Tibial artery (tissue), 4 donors: ENCODE measurements around the gene CCDC80.

Source experiments
- DNase-seq, 2 donors: peaks; one replicate each; pipeline ENCODE4 v3.0.0-alpha.2; 2019
- H3K27ac ChIP-seq, 2 donors: fragments of 200-600 bp; sonication (generic) in 1 of 2; 1 replicate in 1 of 2; 2 replicates in 1 of 2; pipeline ENCODE4 v1.5.1; 2018 to 2019; ENCODE audit warnings: mild to moderate bottlenecking in 1 of 2
- H3K27me3 ChIP-seq, 2 donors: fragments of 200-600 bp; sonication (generic) in 1 of 2; one replicate each; pipeline versions ENCODE4 v1.5.1 to v1.6.0; 2016 to 2019
- H3K36me3 ChIP-seq, 3 donors: fragments of 200-600 bp; sonication (generic) in 2 of 3; one replicate each; pipeline ENCODE4 v1.5.1; 2016 to 2019; ENCODE audit warnings: mild to moderate bottlenecking in 2 of 3
- H3K4me1 ChIP-seq, 4 donors: fragments of 200-600 bp; sonication (generic) in 2 of 4; 1 replicate in 3 of 4; 2 replicates in 1 of 4; pipeline ENCODE4 v1.5.1; 2016 to 2019
- H3K4me3 ChIP-seq, 2 donors: fragments of 200-600 bp; sonication (generic) in 1 of 2; 1 replicate in 1 of 2; 2 replicates in 1 of 2; pipeline ENCODE4 v1.5.1; 2018 to 2019; ENCODE audit warnings: mild to moderate bottlenecking in 2 of 2
- H3K9me3 ChIP-seq, 3 donors: fragments of 200-600 bp; sonication (generic) in 1 of 3; one replicate each; pipeline ENCODE4 v1.5.1; 2016 to 2019
- intact Hi-C: fragments of 100-400 bp; cut with DNase I; formaldehyde crosslinking; loops from one replicate; pipeline ENCODE4 v1.15.0; 2023; ENCODE audit warnings: low total_unique reads
- TF ChIP-seq, protein P1 (sequence below), 2 experiments: fragments of 200-600 bp in 1 of 2; fragments of 450-650 bp in 1 of 2; IDR thresholded peaks; one replicate each; pipeline ENCODE4 v1.5.1; 2017 to 2019; ENCODE audit warnings: antibody characterized with exemption in 2 of 2, mild to moderate bottlenecking in 1 of 2, moderate library complexity in 1 of 2

CCDC80 gene

DNA sequence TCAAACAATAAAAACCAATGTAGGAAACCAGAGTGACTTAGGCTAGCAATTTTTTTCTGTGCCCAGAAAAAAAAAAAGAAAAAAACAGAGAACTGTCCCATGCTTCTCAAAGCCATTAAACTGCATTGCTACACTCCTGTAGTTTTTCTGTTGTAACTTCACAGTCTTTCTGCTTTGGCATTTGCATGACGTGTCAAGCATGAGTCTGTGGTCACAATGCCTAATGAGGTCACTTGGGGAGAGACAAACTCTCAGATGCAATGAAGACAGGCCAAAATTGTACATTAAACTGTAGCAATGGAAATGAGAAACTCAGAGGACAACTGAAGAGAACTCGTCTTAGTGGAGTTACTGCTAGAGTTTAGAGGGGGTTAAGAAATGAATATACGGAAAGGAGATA, 30.8 kb downstream of the CCDC80 start:
- H3K27me3 ChIP-seq = no peaks in the 10 kb centered on the region
- H3K4me1 ChIP-seq = peaks cover 0 to 4% (median 1%) of the 10 kb centered on the region in 4 donors
- no peak overlapping the region for H3K4me3 ChIP-seq
- intact Hi-C loops = no loop called here
- H3K27ac ChIP-seq = no peak overlapping the region
- H3K9me3 ChIP-seq = no peaks in the 10 kb centered on the region
- peaks cover 0 to 10% (median under 1%) of the 10 kb centered on the region in 3 donors for H3K36me3 ChIP-seq
- TF ChIP-seq, protein P1, sequence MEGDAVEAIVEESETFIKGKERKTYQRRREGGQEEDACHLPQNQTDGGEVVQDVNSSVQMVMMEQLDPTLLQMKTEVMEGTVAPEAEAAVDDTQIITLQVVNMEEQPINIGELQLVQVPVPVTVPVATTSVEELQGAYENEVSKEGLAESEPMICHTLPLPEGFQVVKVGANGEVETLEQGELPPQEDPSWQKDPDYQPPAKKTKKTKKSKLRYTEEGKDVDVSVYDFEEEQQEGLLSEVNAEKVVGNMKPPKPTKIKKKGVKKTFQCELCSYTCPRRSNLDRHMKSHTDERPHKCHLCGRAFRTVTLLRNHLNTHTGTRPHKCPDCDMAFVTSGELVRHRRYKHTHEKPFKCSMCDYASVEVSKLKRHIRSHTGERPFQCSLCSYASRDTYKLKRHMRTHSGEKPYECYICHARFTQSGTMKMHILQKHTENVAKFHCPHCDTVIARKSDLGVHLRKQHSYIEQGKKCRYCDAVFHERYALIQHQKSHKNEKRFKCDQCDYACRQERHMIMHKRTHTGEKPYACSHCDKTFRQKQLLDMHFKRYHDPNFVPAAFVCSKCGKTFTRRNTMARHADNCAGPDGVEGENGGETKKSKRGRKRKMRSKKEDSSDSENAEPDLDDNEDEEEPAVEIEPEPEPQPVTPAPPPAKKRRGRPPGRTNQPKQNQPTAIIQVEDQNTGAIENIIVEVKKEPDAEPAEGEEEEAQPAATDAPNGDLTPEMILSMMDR (IDR thresholded peaks at IDR 0.05) = no peak
- no peak for DNase-seq

- intact Hi-C loops = no loop called here
- H3K36me3 ChIP-seq = peaks cover 0 to 5% (median 0%) of the 10 kb centered on the region in 3 donors
These were observed 33.1 kb downstream of the CCDC80 start for GRCh38 chr3:112607863-112608262.

DNA sequence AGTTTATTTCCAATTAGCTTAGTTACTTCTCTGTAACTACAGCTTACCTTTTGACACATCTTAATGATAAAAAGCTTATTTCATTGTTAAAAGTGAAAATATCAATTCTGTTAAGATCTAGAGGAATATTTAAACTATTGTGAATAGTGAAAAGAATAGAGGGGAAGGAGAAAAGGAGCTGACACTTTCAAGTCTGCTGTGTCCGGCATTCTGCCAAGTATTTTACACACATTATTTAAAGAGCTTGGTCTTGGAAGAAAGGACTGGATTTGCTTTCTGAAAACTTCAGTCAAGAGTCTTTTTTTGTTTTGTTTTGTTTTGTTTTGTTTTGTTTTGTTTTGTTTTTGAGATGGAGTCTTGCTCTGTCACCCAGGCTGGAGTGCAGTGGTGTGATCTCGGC, 34.8 kb downstream of the CCDC80 start:
- H3K4me3 ChIP-seq = no peak overlapping the region

More at GRCh38 chr3:112607863-112608262, 33.1 kb downstream of the CCDC80 start:
- no peaks in the 10 kb centered on the region for H3K9me3 ChIP-seq
- TF ChIP-seq, protein P1 (IDR thresholded peaks at IDR 0.05) = no peak
- no peaks in the 10 kb centered on the region for H3K27me3 ChIP-seq
- peaks cover 0 to 12% (median 1%) of the 10 kb centered on the region in 4 donors for H3K4me1 ChIP-seq
- DNase-seq = no peak
- H3K4me3 ChIP-seq = no peak overlapping the region
- H3K27ac ChIP-seq = no peak overlapping the region

GRCh38 chr3:112605285-112605684, 35.7 kb downstream of the CCDC80 start:
- H3K27me3 ChIP-seq = no peaks in the 10 kb centered on the region
- intact Hi-C loops = no loop called here
- H3K36me3 ChIP-seq = peaks cover 0 to 5% (median 0%) of the 10 kb centered on the region in 3 donors
- no peaks in the 10 kb centered on the region for H3K9me3 ChIP-seq
- H3K27ac ChIP-seq = no peak overlapping the region
- TF ChIP-seq, protein P1 (IDR thresholded peaks at IDR 0.05) = no peak
- H3K4me3 ChIP-seq = no peak overlapping the region
- H3K4me1 ChIP-seq = peaks cover 0 to 8% (median 0%) of the 10 kb centered on the region in 4 donors
- no peak for DNase-seq

More for the DNA sequence above, 34.8 kb downstream of the CCDC80 start:
- Histone ChIP-seq H3K9me3 (no peaks in the 10 kb centered on the region), H3K27ac (no peak overlapping the region), H3K36me3 (peaks cover 0 to 5% (median 0%) of the 10 kb centered on the region in 3 donors), H3K4me1 (peaks cover 0 to 8% (median 0%) of the 10 kb centered on the region in 4 donors), H3K27me3 (no peaks in the 10 kb centered on the region)
- intact Hi-C loops = no loop called here
- no peak for DNase-seq
- TF ChIP-seq, protein P1 (IDR thresholded peaks at IDR 0.05) = no peak

DNA sequence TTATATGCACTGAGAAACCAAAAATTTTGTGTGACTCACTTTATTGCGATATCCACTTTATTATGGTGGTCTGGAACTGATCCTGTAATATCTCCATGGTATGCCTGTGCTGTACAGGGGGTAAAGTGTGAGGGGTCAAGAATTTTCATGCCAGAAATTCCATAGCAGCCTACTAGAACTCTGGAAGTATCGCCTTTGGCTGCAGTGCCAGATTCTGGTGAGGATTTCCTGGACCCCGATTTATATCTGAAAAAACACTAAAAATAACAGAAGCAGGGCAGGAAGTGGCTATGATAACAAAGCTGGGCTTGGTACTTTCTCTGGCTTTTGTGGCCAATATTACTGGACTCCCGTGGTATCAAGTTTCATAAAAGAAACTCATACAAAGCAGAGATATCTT, 36.4 kb downstream of the CCDC80 start:
- Histone ChIP-seq H3K27me3 (no peaks in the 10 kb centered on the region), H3K4me1 (peaks cover 0 to 8% (median 0%) of the 10 kb centered on the region in 4 donors), H3K36me3 (peaks cover 0 to 5% (median 0%) of the 10 kb centered on the region in 3 donors), H3K9me3 (no peaks in the 10 kb centered on the region), H3K27ac (no peak overlapping the region), H3K4me3 (no peak overlapping the region)
- intact Hi-C loops = no loop called here
- DNase-seq = no peak
- TF ChIP-seq, protein P1 (IDR thresholded peaks at IDR 0.05) = no peak
